GM23338 (cell line): ENCODE measurements around the gene TELO2. TPM values are rescaled to one million over a fixed set of nuclear protein-coding genes. Genes with fewer than 3 reads are reported as not detected.

Experiments
- ATAC-seq: fragments of 200-7000 bp; cut with Tn5 transposase; 3 replicates; pipeline ENCODE4 v1.9.1; 2020
- DNase-seq: peaks from one replicate; pipeline ENCODE4 v3.0.0-alpha.2; 2015; ENCODE audit warnings: low spot score
- H2AFZ ChIP-seq: fragments of 200-600 bp; sonication (generic); 2 replicates; pipeline ENCODE4 v1.8.0; 2016; ENCODE audit warnings: antibody characterized with exemption, mild to moderate bottlenecking, moderate library complexity
- H3F3A ChIP-seq: fragments of 200-600 bp; sonication (generic); replicated peaks from 2 replicates; pipeline ENCODE4 v1.8.0; 2017; ENCODE audit warnings: antibody characterized with exemption, mixed run types, low read depth
- H3K27ac ChIP-seq: fragments of 200-600 bp; sonication (generic); 2 replicates; pipeline ENCODE4 v1.6.1; 2016; ENCODE audit warnings: low read depth
- H3K27me3 ChIP-seq: fragments of 200-600 bp; sonication (generic); 2 replicates; pipeline ENCODE4 v1.8.0; 2016; ENCODE audit warnings: mild to moderate bottlenecking, mixed run types, moderate library complexity; ENCODE audit not compliant: insufficient read depth
- H3K36me3 ChIP-seq: fragments of 200-600 bp; sonication (generic); 2 replicates; pipeline ENCODE4 v1.8.0; 2016; ENCODE audit warnings: mild to moderate bottlenecking; ENCODE audit not compliant: insufficient read depth
- H3K4me1 ChIP-seq: fragments of 200-600 bp; sonication (generic); 2 replicates; pipeline ENCODE4 v1.8.0; 2016; ENCODE audit warnings: mild to moderate bottlenecking, moderate library complexity; ENCODE audit not compliant: insufficient read depth
- H3K4me2 ChIP-seq: fragments of 200-600 bp; sonication (generic); 2 replicates; pipeline ENCODE4 v1.7.1; 2017; ENCODE audit warnings: mixed run types
- H3K4me3 ChIP-seq: fragments of 200-600 bp; sonication (generic); 2 replicates; pipeline ENCODE4 v1.6.1; 2016; ENCODE audit warnings: mixed run types
- H3K79me2 ChIP-seq: fragments of 200-600 bp; sonication (generic); replicated peaks from 2 replicates; pipeline ENCODE4 v1.8.0; 2017; ENCODE audit warnings: mild to moderate bottlenecking; ENCODE audit not compliant: insufficient read depth
- H3K9me2 ChIP-seq: fragments of 200-600 bp; sonication (generic); 2 replicates; pipeline ENCODE4 v1.8.0; 2017; ENCODE audit not compliant: insufficient read depth
- H4K20me1 ChIP-seq: fragments of 200-600 bp; sonication (generic); replicated peaks from 2 replicates; pipeline ENCODE4 v1.8.0; 2017; ENCODE audit warnings: mild to moderate bottlenecking; ENCODE audit not compliant: insufficient read depth
- H3K27ac Mint-ChIP-seq: 2 replicates; pipeline ENCODE4 v1.8.0; 2020; ENCODE audit warnings: inconsistent platforms, mild to moderate bottlenecking, moderate library complexity, mixed read lengths
- H3K27me3 Mint-ChIP-seq: 3 replicates; pipeline ENCODE4 v1.8.0; 2022; ENCODE audit warnings: low read depth, mild to moderate bottlenecking, moderate library complexity, mixed read lengths, inconsistent platforms; ENCODE audit not compliant: insufficient read depth, poor library complexity
- H3K36me3 Mint-ChIP-seq: 3 replicates; pipeline ENCODE4 v1.8.0; 2021; ENCODE audit warnings: low read depth, mild to moderate bottlenecking, inconsistent platforms, moderate library complexity, mixed read lengths
- H3K4me1 Mint-ChIP-seq: 3 replicates; pipeline ENCODE4 v1.8.0; 2020; ENCODE audit warnings: mild to moderate bottlenecking, inconsistent platforms, mixed read lengths
- H3K4me3 Mint-ChIP-seq: 3 replicates; pipeline ENCODE4 v1.8.0; 2021; ENCODE audit warnings: moderate library complexity, mild to moderate bottlenecking, inconsistent platforms, mixed read lengths
- H3K9me3 Mint-ChIP-seq: 3 replicates; pipeline ENCODE4 v1.8.0; 2020; ENCODE audit warnings: moderate library complexity, mild to moderate bottlenecking, inconsistent platforms, mixed read lengths
- CREB1 ChIP-seq: fragments of 250-450 bp; sonication (Bioruptor Pico); IDR thresholded peaks from 2 replicates; pipeline ENCODE4 v1.5.0; 2020; ENCODE audit warnings: low read depth, mild to moderate bottlenecking, moderate library complexity
- ETS1 ChIP-seq: IDR thresholded peaks from 2 replicates; pipeline ENCODE4 v1.6.1; 2016; ENCODE audit warnings: antibody characterized with exemption
- EZH2 ChIP-seq: fragments of 200-600 bp; sonication (generic); IDR thresholded peaks from one replicate; pipeline ENCODE4 v1.8.0; 2017; ENCODE audit warnings: antibody characterized with exemption, mild to moderate bottlenecking, low read depth; ENCODE audit not compliant: unreplicated experiment
- EZH2phosphoT487 ChIP-seq: fragments of 200-600 bp; sonication (generic); IDR thresholded peaks from one replicate; pipeline ENCODE4 v1.8.1; 2018; ENCODE audit warnings: antibody characterized with exemption; ENCODE audit not compliant: unreplicated experiment
- JUNB ChIP-seq: IDR thresholded peaks from one replicate; pipeline ENCODE4 v1.6.1; 2016; ENCODE audit warnings: antibody characterized with exemption; ENCODE audit not compliant: unreplicated experiment
- NANOG ChIP-seq: IDR thresholded peaks from 2 replicates; pipeline ENCODE4 v1.6.1; 2016; ENCODE audit warnings: antibody characterized with exemption, borderline replicate concordance
- POLR2AphosphoS5 ChIP-seq: IDR thresholded peaks from 2 replicates; pipeline ENCODE4 v1.6.1; 2016; ENCODE audit warnings: antibody characterized with exemption, low read depth
- REST ChIP-seq: IDR thresholded peaks from one replicate; pipeline ENCODE4 v1.6.1; 2018; ENCODE audit warnings: antibody characterized with exemption; ENCODE audit not compliant: unreplicated experiment
- STAT1 ChIP-seq: IDR thresholded peaks from one replicate; pipeline ENCODE4 v1.6.1; 2016; ENCODE audit warnings: antibody characterized with exemption; ENCODE audit not compliant: unreplicated experiment
- ZNF114 ChIP-seq: fragments of 250-450 bp; sonication (Bioruptor Pico); IDR thresholded peaks from 2 replicates; pipeline ENCODE4 v1.5.0; 2020; ENCODE audit warnings: mild to moderate bottlenecking, moderate library complexity
- ZNF331 ChIP-seq: fragments of 250-450 bp; sonication (Bioruptor Pico); IDR thresholded peaks from 2 replicates; pipeline ENCODE4 v1.5.0; 2020; ENCODE audit warnings: low read depth, mild to moderate bottlenecking, moderate library complexity
- polyA plus RNA-seq: library from polyadenylated mRNA; unstranded; fragments of >200 nt; fragmentation: Nextera tagmentation; extraction: Ambion mirVana; gene quantifications from 2 replicates; pipeline ENCODE4 v1.2.1, GENCODE V29; 2016
- total RNA-seq: library from RNA; depleted of rRNA; stranded (reverse); fragments of >200 nt; shearing (Covaris generic); gene quantifications from 2 replicates; pipeline ENCODE4 v1.2.3, GENCODE V29; 2014
- TF ChIP-seq, protein P1 (sequence below), 2 experiments: fragments of 200-600 bp in 1 of 2; sonication (generic) in 1 of 2; conservative IDR thresholded peaks; 2 replicates each; pipeline versions ENCODE4 v1.5.1 to v1.6.1; 2016 to 2017; ENCODE audit warnings: antibody characterized with exemption in 2 of 2, low read depth in 2 of 2, mild to moderate bottlenecking in 2 of 2, moderate library complexity in 1 of 2
- TF ChIP-seq, protein P2 (sequence below): fragments of 250-450 bp; sonication (Bioruptor Pico); IDR thresholded peaks from 2 replicates; pipeline ENCODE4 v1.5.0; 2020; ENCODE audit warnings: mild to moderate bottlenecking, moderate library complexity

Gene TELO2
- total and polyA plus RNA-seq, 2 experiments from 2014 or later = 45.4 to 76.0 TPM

- no peak for TF ChIP-seq STAT1
- no peak for TF ChIP-seq POLR2AphosphoS5
- TF ChIP-seq EZH2phosphoT487 = no peak
- no peak for TF ChIP-seq ZNF331 (CRISPR knock-in tag)
- no peak for TF ChIP-seq NANOG
- no peak for TF ChIP-seq EZH2
- no peak for TF ChIP-seq REST
- TF ChIP-seq ZNF114 (CRISPR knock-in tag) = no peak
- TF ChIP-seq ETS1 = no peak
- TF ChIP-seq, protein P1, sequence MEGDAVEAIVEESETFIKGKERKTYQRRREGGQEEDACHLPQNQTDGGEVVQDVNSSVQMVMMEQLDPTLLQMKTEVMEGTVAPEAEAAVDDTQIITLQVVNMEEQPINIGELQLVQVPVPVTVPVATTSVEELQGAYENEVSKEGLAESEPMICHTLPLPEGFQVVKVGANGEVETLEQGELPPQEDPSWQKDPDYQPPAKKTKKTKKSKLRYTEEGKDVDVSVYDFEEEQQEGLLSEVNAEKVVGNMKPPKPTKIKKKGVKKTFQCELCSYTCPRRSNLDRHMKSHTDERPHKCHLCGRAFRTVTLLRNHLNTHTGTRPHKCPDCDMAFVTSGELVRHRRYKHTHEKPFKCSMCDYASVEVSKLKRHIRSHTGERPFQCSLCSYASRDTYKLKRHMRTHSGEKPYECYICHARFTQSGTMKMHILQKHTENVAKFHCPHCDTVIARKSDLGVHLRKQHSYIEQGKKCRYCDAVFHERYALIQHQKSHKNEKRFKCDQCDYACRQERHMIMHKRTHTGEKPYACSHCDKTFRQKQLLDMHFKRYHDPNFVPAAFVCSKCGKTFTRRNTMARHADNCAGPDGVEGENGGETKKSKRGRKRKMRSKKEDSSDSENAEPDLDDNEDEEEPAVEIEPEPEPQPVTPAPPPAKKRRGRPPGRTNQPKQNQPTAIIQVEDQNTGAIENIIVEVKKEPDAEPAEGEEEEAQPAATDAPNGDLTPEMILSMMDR (conservative IDR thresholded peaks at IDR 0.05; ENCODE audit: low read depth in 2 of 2) = no peak
- no peak for TF ChIP-seq CREB1
- no peak for TF ChIP-seq JUNB
- TF ChIP-seq, protein P2, sequence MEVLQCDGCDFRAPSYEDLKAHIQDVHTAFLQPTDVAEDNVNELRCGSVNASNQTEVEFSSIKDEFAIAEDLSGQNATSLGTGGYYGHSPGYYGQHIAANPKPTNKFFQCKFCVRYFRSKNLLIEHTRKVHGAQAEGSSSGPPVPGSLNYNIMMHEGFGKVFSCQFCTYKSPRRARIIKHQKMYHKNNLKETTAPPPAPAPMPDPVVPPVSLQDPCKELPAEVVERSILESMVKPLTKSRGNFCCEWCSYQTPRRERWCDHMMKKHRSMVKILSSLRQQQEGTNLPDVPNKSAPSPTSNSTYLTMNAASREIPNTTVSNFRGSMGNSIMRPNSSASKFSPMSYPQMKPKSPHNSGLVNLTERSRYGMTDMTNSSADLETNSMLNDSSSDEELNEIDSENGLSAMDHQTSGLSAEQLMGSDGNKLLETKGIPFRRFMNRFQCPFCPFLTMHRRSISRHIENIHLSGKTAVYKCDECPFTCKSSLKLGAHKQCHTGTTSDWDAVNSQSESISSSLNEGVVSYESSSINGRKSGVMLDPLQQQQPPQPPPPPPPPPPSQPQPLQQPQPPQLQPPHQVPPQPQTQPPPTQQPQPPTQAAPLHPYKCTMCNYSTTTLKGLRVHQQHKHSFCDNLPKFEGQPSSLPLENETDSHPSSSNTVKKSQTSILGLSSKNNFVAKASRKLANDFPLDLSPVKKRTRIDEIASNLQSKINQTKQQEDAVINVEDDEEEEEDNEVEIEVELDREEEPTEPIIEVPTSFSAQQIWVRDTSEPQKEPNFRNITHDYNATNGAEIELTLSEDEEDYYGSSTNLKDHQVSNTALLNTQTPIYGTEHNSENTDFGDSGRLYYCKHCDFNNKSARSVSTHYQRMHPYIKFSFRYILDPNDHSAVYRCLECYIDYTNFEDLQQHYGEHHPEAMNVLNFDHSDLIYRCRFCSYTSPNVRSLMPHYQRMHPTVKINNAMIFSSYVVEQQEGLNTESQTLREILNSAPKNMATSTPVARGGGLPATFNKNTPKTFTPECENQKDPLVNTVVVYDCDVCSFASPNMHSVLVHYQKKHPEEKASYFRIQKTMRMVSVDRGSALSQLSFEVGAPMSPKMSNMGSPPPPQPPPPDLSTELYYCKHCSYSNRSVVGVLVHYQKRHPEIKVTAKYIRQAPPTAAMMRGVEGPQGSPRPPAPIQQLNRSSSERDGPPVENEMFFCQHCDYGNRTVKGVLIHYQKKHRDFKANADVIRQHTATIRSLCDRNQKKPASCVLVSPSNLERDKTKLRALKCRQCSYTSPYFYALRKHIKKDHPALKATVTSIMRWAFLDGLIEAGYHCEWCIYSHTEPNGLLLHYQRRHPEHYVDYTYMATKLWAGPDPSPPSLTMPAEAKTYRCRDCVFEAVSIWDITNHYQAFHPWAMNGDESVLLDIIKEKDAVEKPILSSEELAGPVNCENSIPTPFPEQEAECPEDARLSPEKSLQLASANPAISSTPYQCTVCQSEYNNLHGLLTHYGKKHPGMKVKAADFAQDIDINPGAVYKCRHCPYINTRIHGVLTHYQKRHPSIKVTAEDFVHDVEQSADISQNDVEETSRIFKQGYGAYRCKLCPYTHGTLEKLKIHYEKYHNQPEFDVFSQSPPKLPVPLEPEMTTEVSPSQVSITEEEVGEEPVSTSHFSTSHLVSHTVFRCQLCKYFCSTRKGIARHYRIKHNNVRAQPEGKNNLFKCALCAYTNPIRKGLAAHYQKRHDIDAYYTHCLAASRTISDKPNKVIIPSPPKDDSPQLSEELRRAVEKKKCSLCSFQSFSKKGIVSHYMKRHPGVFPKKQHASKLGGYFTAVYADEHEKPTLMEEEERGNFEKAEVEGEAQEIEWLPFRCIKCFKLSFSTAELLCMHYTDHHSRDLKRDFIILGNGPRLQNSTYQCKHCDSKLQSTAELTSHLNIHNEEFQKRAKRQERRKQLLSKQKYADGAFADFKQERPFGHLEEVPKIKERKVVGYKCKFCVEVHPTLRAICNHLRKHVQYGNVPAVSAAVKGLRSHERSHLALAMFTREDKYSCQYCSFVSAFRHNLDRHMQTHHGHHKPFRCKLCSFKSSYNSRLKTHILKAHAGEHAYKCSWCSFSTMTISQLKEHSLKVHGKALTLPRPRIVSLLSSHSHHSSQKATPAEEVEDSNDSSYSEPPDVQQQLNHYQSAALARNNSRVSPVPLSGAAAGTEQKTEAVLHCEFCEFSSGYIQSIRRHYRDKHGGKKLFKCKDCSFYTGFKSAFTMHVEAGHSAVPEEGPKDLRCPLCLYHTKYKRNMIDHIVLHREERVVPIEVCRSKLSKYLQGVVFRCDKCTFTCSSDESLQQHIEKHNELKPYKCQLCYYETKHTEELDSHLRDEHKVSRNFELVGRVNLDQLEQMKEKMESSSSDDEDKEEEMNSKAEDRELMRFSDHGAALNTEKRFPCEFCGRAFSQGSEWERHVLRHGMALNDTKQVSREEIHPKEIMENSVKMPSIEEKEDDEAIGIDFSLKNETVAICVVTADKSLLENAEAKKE (CRISPR knock-in tag) = no peak
- Mint-ChIP-seq H3K4me1 (no peaks in the 10 kb centered on the region; the same call in 2 of the 3 replicates), H3K27ac (0 out of 2 replicates have a peak overlapping the region, but pooled peaks have one; percentile 34), H3K4me3 (no peak overlapping the region), H3K9me3 (no peaks in the 10 kb centered on the region), H3K27me3 (no peaks in the 10 kb centered on the region), H3K36me3 (no peaks in the 10 kb centered on the region; the same call in 2 of the 3 replicates)
- Histone ChIP-seq H3K4me3 (no peak overlapping the region), H3F3A (no peaks in the 10 kb centered on the region), H3K4me2 (no peak overlapping the region), H3K27ac (no peak overlapping the region), H3K36me3 (no peaks in the 10 kb centered on the region), H3K9me2 (no peaks in the 10 kb centered on the region), H2AFZ (no peak overlapping the region), H3K4me1 (no peaks in the 10 kb centered on the region), H3K27me3 (no peaks in the 10 kb centered on the region), H3K79me2 (no peaks in the 10 kb centered on the region), H4K20me1 (no peaks in the 10 kb centered on the region)
- DNase-seq = no peak
- no peak for ATAC-seq
These were observed 43.4 kb downstream of the TELO2 start for GRCh38 chr16:1536601-1537000.
